GM12873 (cell line): ENCODE results near the gene NIPBL.

Source experiments
- CTCF ChIP-seq: IDR thresholded peaks from 2 replicates; pipeline ENCODE4 v1.5.1; 2012; ENCODE audit warnings: low read depth, mild to moderate bottlenecking, moderate library complexity, low read length, control low read depth; ENCODE audit not compliant: insufficient read depth; ENCODE audit errors: missing control alignments

Gene NIPBL

GRCh38 chr5:36844305-36844704, 32.3 kb upstream of the NIPBL start:
- no peak for TF ChIP-seq CTCF

DNA sequence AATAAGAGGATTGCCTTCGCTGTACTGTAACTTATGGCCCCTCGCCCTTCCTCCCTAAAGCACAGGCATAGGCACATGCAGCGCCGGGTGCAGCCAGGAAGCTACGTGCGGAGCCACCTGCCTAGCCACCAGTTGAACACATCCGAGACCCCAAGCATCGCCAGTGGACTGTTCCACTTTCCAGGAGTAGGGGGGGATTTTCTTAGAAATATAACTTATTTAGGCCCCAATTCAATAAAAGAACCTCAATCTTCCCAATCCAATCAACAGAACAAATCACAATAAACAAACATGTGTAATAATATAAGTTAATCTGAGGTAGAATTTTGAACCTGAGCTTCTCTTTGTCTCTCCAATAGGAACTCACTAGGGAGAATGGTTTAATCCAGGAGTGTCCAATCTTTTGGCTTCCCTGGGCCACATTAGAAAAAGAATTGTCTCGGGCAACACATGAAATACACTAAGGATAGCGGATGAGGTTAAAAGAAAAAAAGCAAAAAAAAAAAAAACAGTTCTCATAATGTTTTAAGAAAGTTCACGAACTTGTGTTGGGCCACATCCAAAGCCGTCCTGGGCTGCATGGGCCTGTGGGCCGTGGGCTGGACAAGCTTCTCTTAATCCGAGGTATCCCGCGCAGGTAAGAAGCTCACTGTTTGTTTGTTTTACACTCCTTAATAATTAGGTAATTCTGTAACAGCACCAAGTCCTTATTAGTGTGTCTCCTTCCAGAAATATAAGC, 22.0 kb upstream of the NIPBL start:
- no peak for TF ChIP-seq CTCF

- no peak for TF ChIP-seq CTCF
Measured at GRCh38 chr5:36855141-36855495, 21.5 kb upstream of the NIPBL start.

DNA sequence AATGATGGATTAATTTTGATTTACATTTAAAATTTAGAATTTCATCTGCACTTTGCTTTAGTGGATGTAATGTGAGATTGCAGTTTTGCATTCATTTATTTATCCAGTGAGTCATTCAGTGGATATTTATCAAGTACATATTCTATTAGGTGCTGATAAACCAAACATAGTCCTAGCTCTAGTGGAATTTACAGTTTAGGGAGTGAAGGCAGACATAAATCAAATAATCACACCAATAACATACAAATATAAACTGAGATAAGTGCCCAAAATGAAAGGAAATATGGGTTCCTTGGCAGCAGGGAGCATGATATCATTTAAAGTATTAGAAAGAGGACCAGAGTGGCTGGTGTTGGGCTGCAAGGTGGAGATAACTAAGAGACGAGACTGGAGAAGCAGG, 14.7 kb upstream of the NIPBL start:
- no peak for TF ChIP-seq CTCF

- TF ChIP-seq CTCF: peak; percentile 58
Measured at GRCh38 chr5:36870399-36871040, 6.0 kb upstream of the NIPBL start.

DNA sequence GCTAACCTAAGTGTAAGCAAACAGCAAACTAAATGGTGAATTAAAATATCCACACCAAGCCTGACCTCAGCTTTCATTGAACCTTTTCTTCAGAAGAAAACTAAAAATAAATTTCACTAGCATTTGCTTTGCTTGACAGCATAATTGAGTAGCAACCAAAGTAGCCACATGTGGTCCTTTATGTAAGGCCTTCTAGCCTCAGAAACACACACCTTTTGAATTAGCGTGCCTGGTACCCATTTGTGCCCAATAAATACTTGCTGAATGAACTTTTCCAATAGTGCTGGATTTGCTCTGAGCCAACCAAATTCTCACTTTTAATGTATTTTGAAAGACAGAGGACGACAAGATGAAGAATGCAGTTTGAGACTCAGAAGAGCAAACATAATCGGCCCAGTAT, 2.1 kb upstream of the NIPBL start:
- no peak for TF ChIP-seq CTCF

GRCh38 chr5:36875051-36875789, 1.3 kb upstream of the NIPBL start:
- no peak for TF ChIP-seq CTCF
